Body of pancreas (tissue), 4 donors: Measurements from ENCODE around the gene PRKCSH.

Experiments used
- CTCF ChIP-seq, 7 experiments: fragments of 450-650 bp in 4 of 7; fragments of 200-600 bp in 3 of 7; sonication (generic) in 3 of 7; IDR thresholded peaks; one replicate each; pipeline ENCODE4 v1.5.1; 2016 to 2019; ENCODE audit warnings: antibody characterized with exemption in 7 of 7
- POLR2A ChIP-seq, 3 donors: fragments of 450-650 bp; IDR thresholded peaks; one replicate each; pipeline ENCODE4 v1.6.1; 2016; ENCODE audit warnings: antibody characterized with exemption in 3 of 3, mild to moderate bottlenecking in 2 of 3

DNA sequence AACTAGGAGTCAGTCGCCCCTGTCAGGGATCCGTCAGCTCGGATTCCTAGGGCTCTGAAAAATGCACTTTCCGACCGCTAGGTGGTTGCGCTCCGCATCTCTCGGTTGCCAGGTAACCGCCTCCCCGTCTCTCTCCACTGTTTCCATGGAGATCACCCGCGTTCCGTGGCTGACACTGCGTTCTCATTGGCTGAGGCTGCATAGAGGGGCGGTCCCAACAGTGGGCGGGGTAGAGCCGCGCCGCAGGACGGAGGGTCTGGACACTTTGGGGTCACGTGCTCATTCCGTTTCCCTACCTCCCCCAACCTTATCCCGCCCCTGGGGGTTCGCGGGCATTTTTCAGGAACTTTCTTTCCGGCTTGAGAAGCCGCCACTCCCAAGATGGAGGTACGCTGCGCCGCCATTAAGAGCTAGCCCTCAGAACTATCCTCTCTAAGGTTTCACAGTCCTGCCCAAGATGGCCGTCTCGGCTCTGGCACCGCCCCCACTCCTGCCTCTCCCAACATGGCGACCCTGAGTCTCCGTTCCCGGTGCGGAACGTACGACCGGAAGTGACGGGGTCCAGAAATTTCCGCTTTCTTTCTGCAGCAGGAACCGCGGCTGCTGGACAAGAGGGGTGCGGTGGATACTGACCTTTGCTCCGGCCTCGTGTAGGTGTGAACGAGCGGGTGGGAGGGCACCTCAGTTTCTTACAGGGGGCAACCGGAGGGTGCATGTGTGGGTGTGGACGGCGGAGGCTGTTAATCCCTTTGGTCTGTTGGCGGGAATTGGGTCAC is at the start of gene PRKCSH, which contains the start of gene ODAD3:
- TF ChIP-seq CTCF (IDR thresholded peaks at IDR 0.05): peak; percentile 80 to 99 (median 94)
- TF ChIP-seq POLR2A (IDR thresholded peaks at IDR 0.05): peak in 2 of 3 donors; percentile 66 to 73
